Measurements from ENCODE around the gene AKT1. TPM values are rescaled to one million over a fixed set of nuclear protein-coding genes. Genes with fewer than 3 reads are reported as not detected.

AKT1 gene
- total RNA-seq, 1 donor from 2014 or later = 170 TPM

GRCh38 chr14:104773505-104774452 is 21.8 kb downstream of the AKT1 start:
- no peak for DNase-seq (ENCODE audit: low spot score)

- DNase-seq (ENCODE audit: low spot score) = no peak
These were observed 22.6 kb downstream of the AKT1 start for GRCh38 chr14:104772707-104773504.

DNA sequence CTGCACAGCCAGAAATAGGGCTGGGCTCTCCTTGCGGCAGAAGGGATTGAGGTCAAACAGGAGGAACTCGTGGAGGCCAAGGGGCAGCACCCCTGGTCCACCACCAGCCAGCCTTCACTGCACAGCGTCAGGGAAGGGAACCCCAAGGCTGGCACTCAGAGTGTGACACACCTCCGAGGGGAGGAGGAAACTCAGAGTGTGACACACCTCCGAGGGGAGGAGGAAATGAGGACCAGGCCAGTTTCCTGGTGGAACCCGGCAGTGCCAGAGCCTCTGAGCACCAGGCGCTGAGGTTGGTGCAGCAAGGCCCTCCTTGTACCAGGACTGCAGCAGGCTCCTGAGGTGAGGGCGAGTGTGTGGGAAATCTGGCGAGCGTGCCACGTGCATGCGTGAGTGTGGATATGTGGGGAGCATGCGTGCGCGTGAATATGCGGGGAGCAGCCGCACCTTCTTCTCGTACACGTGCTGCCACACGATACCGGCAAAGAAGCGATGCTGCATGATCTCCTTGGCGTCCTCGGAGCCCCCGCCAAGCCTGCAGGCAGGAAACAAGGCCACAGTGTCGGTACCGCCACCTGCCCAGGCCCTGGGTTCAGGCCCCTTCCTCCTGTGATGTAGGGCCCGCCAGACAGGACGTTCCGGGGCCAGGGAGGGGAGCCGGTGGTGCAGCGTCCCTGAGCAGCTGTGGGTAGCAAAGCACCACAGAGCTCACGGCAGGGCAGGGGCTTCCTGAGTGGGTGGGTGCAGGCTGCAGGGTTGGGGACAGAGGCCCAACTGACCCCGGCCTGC is 23.4 kb downstream of the AKT1 start:
- no peak for DNase-seq (ENCODE audit: low spot score)

DNA sequence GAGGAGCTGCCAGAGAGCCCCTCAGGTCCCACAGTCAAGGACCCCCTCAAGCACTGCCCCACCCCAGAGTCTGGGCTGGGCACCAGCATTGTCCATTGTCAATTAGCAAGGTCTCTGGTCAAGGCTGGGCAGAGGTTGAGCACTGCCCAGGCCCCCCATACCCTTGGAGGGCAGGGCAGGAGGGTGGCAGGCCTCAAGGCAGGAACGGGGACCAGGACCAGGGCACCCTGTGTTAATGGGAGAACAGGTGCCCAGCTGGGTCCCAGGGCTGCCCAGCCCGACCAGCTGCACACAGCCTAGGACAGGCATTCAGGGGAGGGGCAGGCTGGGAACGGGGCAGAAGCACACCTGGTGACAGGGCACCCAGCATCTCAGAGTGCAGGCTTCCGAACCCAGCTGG is 24.2 kb downstream of the AKT1 start:
- DNase-seq (ENCODE audit: low spot score) = no peak

DNA sequence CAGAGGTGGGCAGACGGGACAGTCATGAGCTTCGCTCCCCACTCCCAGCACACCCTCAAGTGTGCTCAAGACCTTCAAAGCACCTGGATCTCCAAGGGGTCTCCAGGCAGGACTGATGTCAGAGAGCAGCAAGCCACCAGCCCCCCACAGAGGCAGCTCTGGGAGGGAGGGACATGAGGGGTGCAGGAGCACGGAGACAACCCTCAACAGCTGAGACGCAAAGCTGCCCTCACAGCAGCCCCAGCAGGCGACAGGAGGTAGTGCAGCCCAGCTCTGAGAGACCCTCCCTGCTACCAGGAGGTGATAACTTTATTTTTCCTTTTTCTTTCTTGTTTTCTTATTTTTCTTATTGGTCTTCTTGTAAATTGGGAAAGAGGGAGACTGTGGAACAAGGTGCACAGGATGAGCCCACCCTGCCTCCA is 24.7 kb downstream of the AKT1 start:
- no peak for DNase-seq (ENCODE audit: low spot score)

GRCh38 chr14:104770072-104770579 is 25.4 kb downstream of the AKT1 start:
- no peak for DNase-seq (ENCODE audit: low spot score)

- no peak for DNase-seq (ENCODE audit: low spot score)
These were observed 26.1 kb downstream of the AKT1 start for GRCh38 chr14:104769324-104770071.

DNA sequence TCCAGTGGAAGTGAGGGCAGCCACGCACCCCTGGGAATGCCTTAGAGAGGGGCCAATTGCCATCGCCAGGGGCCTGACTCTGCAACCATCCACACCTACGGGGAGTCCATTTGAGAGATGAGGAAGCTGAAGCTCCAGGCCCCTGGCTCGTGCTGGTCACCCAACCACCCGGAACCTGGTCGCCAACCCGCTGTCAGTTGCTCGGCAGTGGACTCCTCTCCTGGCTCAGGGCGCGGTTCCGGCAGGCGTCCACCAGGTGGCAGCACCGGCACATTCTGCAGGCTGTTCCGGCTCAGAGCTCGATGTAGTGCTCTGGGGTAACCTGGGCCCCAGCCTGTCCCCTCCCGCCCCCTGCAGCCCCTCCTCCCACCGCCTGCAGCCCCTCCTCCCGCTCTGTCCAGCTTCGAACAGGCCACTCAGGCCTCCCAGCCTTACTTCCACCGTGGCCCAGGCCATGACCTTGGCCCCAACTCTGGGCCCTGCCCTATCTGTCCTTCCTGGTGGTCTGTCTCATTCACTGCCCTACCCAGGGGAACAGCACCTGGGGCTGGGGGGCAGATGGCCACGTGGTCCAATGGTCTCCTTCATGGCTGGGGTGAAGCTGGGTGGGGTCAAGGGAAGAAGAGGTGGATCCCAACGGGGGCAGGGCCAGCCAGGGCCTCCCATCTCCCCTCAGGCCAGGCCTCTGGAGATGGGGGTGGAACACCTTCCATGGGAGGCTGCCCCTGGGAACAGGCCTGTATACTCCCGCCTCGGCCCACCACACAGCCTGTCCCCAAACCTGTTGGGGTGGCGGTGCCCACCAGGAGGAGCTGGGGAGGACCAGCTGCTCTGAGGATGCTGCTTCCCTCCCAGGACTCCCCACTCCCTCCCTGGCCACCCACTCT is 26.9 kb downstream of the AKT1 start:
- peak; percentile 98 for DNase-seq (ENCODE audit: low spot score)

DNA sequence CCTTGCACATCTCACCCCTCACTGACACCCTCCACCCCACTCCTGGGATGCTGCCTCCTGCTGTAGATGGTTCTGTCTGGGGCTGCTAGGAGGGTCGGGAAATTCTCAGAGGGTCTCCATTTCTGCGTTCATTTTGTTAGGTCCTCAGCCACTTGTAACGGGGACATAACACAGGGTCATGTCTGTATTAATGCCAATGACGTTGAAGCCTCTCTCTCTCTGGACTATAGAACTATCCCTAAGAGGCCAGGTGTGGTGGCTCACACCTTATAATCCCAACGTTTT is 28.0 kb downstream of the AKT1 start:
- DNase-seq (ENCODE audit: low spot score) = no peak

DNA sequence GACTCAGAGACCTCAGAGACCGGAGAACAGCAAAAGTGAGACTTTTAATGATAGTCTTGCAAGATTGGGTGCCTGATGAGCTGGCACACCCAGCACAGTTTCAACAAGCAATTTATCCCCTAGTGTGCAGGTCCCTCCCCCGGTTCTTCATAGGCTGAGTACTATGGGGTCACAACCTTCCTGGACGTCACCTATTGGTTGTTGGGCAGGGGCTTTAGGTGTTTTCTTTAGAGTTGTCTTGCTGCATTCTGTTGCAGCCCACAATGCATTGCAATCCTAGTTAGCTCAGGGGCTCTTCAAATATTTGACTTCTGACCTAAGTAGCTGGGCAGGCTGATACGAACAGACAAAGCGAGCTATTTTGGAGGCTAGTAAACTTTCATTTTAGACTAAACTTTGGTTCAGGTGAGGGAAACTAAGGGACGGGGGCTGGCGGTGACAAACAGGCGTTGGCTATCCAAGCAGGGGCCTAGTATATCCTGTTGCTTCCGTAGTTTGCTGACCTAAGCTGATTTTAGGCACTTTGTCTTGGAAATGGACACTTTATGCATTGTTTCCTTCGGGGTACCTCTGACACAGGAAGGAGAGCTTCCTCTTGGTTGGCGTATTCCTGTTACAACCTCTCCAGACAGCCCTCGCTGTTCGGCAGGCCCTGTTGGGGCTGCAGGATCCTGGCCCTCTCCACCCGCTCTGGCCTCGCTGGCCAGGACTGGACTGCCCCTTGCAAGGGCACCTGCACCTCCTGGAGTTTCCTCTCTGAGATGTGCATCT is 28.5 kb downstream of the AKT1 start:
- DNase-seq (ENCODE audit: low spot score) = no peak

- DNase-seq (ENCODE audit: low spot score) = no peak
These were observed 29.2 kb downstream of the AKT1 start for GRCh38 chr14:104766256-104766862.

GRCh38 chr14:104765517-104765916 is 30.0 kb downstream of the AKT1 start:
- DNase-seq (ENCODE audit: low spot score) = no peak

GRCh38 chr14:104758981-104759969 is 36.3 kb downstream of the AKT1 start:
- no peak for DNase-seq (ENCODE audit: low spot score)

GRCh38 chr14:104757681-104758392 is 37.7 kb downstream of the AKT1 start:
- DNase-seq (ENCODE audit: low spot score) = no peak

- no peak for DNase-seq (ENCODE audit: low spot score)
These were observed 38.3 kb downstream of the AKT1 start for GRCh38 chr14:104757238-104757585.

DNA sequence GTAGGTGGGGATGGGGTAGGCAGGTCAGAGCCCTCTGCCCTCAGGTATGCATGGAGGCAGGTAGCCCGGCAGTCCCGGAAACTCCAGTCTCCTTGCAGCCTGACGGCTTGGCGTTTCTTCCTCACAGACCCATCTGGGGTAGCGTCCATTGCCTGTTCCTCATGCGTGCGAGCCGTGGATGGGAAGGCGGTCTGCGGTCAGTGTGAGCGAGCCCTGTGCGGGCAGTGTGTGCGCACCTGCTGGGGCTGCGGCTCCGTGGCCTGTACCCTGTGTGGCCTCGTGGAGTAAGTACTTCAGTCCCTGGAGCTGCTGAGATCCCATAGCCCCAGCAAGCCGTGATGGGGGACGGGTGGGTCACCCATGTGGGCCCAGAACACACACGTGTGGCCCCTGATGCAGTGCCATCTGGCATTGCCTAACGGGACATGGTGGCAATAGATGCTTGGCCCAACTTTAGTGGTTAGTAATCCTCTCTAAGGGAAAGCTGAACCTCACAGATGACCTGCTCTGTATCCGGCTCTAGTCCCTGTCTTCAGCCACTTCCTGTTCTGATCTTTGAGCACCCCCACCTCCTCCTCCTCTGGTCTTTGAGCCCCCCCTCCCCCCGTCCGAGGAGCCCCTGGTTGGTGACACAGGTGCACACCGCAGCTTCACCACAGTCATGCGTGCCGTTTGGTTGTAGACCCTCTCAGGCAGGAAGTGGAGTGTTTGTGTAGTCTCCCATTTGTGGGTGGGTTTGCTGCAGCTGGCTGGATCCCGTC is 38.9 kb downstream of the AKT1 start:
- DNase-seq (ENCODE audit: low spot score) = no peak

All from mesenteric fat pad (tissue), 1 donor.